Suprapubic skin (tissue), 4 donors: ENCODE results near the gene LDHAL6B. TPM values are rescaled to one million over a fixed set of nuclear protein-coding genes. Genes with fewer than 3 reads are reported as not detected.

Experiments
- DNase-seq, 2 donors: peaks; one replicate each; pipeline ENCODE4 v3.0.0-alpha.2; 2019; ENCODE audit warnings: low spot score in 2 of 2
- H3K27ac ChIP-seq: fragments of 200-600 bp; sonication (generic); one replicate; pipeline ENCODE4 v1.5.1; 2019
- H3K27me3 ChIP-seq: fragments of 200-600 bp; sonication (generic); one replicate; pipeline ENCODE4 v1.5.1; 2019
- H3K36me3 ChIP-seq: fragments of 200-600 bp; sonication (generic); one replicate; pipeline ENCODE4 v1.5.1; 2019
- H3K4me1 ChIP-seq: fragments of 200-600 bp; sonication (generic); one replicate; pipeline ENCODE4 v1.5.1; 2019
- H3K4me3 ChIP-seq: fragments of 200-600 bp; sonication (generic); one replicate; pipeline ENCODE4 v1.5.1; 2019; ENCODE audit warnings: mild to moderate bottlenecking
- H3K9me3 ChIP-seq: fragments of 200-600 bp; sonication (generic); one replicate; pipeline ENCODE4 v1.5.1; 2019
- EP300 ChIP-seq: sonication (generic); formaldehyde crosslinking; IDR thresholded peaks from one replicate; pipeline ENCODE4 v1.6.1; 2017; ENCODE audit warnings: antibody characterized with exemption
- POLR2A ChIP-seq, 2 donors: fragments of 450-650 bp; IDR thresholded peaks; one replicate each; pipeline ENCODE4 v1.6.1; 2017; ENCODE audit warnings: antibody characterized with exemption in 2 of 2, mild to moderate bottlenecking in 2 of 2, moderate library complexity in 2 of 2
- POLR2AphosphoS5 ChIP-seq, 3 donors: sonication (generic); formaldehyde crosslinking; IDR thresholded peaks; one replicate each; pipeline ENCODE4 v1.6.1; 2017; ENCODE audit warnings: antibody characterized with exemption in 3 of 3
- WGBS: methylation state at CpG from one replicate; pipeline ENCODE4 v1.1.5; 2018; 5-methylcytosine and 5-hydroxymethylcytosine counted together
- total RNA-seq, 4 donors: library from RNA; depleted of rRNA; stranded (reverse); fragments of >200 nt; gene quantifications; one replicate each; pipeline ENCODE4 v1.1.0, GENCODE V29; 2016
- TF ChIP-seq, protein P1 (sequence below), 2 donors: fragments of 200-600 bp in 1 of 2; fragments of 450-650 bp in 1 of 2; sonication (generic) in 1 of 2; IDR thresholded peaks; one replicate each; pipeline ENCODE4 v1.5.1; 2016 to 2019; ENCODE audit warnings: antibody characterized with exemption in 2 of 2, mild to moderate bottlenecking in 1 of 2, moderate library complexity in 1 of 2

The LDHAL6B gene
- total RNA-seq, 4 donors from 2014 or later, result not detected

DNA sequence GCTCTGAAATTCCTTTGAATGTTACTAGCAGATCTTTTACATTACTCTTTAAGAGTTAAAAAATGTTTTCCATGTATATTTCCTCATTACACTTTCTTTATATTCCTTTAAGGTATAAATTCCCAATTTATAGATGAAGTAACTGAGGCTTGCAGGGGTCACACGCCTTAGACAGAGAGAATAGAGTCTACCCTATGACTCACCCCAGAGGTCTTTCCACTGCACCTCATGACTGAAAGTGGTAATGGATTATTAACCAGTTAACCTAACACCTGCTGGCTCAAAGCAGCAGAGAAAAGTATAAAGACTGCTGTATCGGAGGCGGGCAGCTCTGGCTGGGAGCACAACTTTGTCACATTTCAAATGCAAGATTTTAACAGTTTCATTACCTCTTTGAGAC, 37.7 kb downstream of the LDHAL6B start:
- H3K4me3 ChIP-seq, result no peak overlapping the region
- H3K27me3 ChIP-seq, result no peaks in the 10 kb centered on the region
- no peak overlapping the region for H3K27ac ChIP-seq
- WGBS, result 97% methylated on average over 3 of the region's 3 CpGs
- H3K36me3 ChIP-seq, result no peaks in the 10 kb centered on the region
- peaks cover 2% of the 10 kb centered on the region for H3K4me1 ChIP-seq
- no peaks in the 10 kb centered on the region for H3K9me3 ChIP-seq
- TF ChIP-seq POLR2AphosphoS5 (IDR thresholded peaks at IDR 0.05), result no peak
- TF ChIP-seq, protein P1, sequence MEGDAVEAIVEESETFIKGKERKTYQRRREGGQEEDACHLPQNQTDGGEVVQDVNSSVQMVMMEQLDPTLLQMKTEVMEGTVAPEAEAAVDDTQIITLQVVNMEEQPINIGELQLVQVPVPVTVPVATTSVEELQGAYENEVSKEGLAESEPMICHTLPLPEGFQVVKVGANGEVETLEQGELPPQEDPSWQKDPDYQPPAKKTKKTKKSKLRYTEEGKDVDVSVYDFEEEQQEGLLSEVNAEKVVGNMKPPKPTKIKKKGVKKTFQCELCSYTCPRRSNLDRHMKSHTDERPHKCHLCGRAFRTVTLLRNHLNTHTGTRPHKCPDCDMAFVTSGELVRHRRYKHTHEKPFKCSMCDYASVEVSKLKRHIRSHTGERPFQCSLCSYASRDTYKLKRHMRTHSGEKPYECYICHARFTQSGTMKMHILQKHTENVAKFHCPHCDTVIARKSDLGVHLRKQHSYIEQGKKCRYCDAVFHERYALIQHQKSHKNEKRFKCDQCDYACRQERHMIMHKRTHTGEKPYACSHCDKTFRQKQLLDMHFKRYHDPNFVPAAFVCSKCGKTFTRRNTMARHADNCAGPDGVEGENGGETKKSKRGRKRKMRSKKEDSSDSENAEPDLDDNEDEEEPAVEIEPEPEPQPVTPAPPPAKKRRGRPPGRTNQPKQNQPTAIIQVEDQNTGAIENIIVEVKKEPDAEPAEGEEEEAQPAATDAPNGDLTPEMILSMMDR (IDR thresholded peaks at IDR 0.05), result no peak
- no peak for TF ChIP-seq EP300
- no peak for TF ChIP-seq POLR2A (IDR thresholded peaks at IDR 0.05)
- no peak for DNase-seq

DNA sequence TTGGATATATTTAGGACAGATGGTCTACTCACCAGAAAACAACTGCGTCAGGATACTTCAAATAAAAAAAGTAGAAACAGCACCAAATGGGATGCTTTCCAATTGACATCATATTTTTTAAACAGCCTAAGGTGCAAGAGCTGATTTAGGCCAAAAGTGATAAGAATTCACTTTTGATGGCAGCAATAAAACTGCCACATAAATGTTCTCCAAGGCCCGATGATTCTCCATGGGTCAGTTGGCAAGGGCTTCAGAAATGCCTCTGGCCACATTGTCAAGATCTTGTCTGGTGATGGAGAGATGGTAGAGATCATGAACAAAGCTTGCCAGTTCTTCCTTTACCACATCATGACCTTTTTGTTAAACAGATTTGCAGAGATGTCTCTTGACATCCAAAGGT, 38.9 kb downstream of the LDHAL6B start:
- Histone ChIP-seq H3K9me3 (no peaks in the 10 kb centered on the region), H3K36me3 (no peaks in the 10 kb centered on the region), H3K4me1 (peaks cover 6% of the 10 kb centered on the region), H3K27ac (no peak overlapping the region), H3K4me3 (no peak overlapping the region), H3K27me3 (no peaks in the 10 kb centered on the region)
- TF ChIP-seq POLR2AphosphoS5 (IDR thresholded peaks at IDR 0.05), result no peak
- no peak for TF ChIP-seq POLR2A (IDR thresholded peaks at IDR 0.05)
- no peak for TF ChIP-seq EP300
- TF ChIP-seq, protein P1 (IDR thresholded peaks at IDR 0.05), result no peak
- no peak for DNase-seq
- WGBS, result 56% methylated on average over 2 of the region's 2 CpGs

DNA sequence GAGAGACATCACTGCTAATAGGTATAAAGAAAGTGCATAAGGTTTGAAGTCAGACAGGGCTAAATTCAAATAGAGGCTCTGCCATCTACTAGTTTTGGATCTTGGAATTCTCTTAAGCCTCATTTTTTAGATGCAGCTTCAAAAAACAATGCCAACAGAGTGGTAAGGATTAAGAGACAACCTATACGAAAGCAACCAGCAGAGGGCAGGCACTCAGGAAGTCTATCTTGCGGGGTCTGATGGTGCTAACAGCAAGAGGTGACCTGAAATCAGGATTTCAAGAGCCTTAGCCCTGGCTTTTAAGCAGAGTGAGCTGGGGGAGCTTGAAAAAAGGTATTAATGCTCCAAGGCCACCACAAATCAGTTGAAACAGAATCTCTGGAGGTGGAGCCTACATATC, 40.7 kb downstream of the LDHAL6B start:
- H3K27ac ChIP-seq, result no peak overlapping the region
- peaks cover 6% of the 10 kb centered on the region for H3K4me1 ChIP-seq
- no peaks in the 10 kb centered on the region for H3K27me3 ChIP-seq
- WGBS, result 45% methylated on average over 2 of the region's 2 CpGs
- no peak overlapping the region for H3K4me3 ChIP-seq
- H3K9me3 ChIP-seq, result no peaks in the 10 kb centered on the region
- no peak for DNase-seq
- no peak for TF ChIP-seq EP300
- TF ChIP-seq, protein P1 (IDR thresholded peaks at IDR 0.05), result peak; percentile 35 to 39
- no peaks in the 10 kb centered on the region for H3K36me3 ChIP-seq

GRCh38 chr15:59249816-59250215, 43.2 kb downstream of the LDHAL6B start:
- Histone ChIP-seq H3K27ac (no peak overlapping the region), H3K4me3 (no peak overlapping the region), H3K36me3 (no peaks in the 10 kb centered on the region), H3K9me3 (no peaks in the 10 kb centered on the region), H3K4me1 (peaks cover 6% of the 10 kb centered on the region), H3K27me3 (no peaks in the 10 kb centered on the region)
- TF ChIP-seq POLR2A (IDR thresholded peaks at IDR 0.05) (no peak), POLR2AphosphoS5 (IDR thresholded peaks at IDR 0.05) (no peak), EP300 (no peak)
- TF ChIP-seq, protein P1 (IDR thresholded peaks at IDR 0.05), result no peak
- no peak for DNase-seq
- 66% methylated on average over 5 of the region's 5 CpGs for WGBS

- Histone ChIP-seq H3K36me3 (peaks cover 3% of the 10 kb centered on the region), H3K27ac (no peak overlapping the region), H3K4me3 (no peak overlapping the region), H3K9me3 (no peaks in the 10 kb centered on the region), H3K27me3 (no peaks in the 10 kb centered on the region), H3K4me1 (peaks cover 6% of the 10 kb centered on the region)
- DNase-seq, result no peak
- TF ChIP-seq POLR2A (IDR thresholded peaks at IDR 0.05) (no peak), EP300 (no peak), POLR2AphosphoS5 (IDR thresholded peaks at IDR 0.05) (no peak)
- TF ChIP-seq, protein P1 (IDR thresholded peaks at IDR 0.05), result no peak
- 85% methylated on average over 13 of the region's 13 CpGs for WGBS
Measured at GRCh38 chr15:59250249-59250648, 43.6 kb downstream of the LDHAL6B start.
